RWPE1 (cell line): ENCODE results near the gene TXNRD2.

Source experiments
- CTCF ChIA-PET: fragments of 350-600 bp; sonication (Branson Sonifier 250); formaldehyde crosslinking; extraction: SDS; loops from one replicate; lab custom pipeline; 2021; lab: Yijun Ruan, JAX
- POLR2A ChIA-PET: fragments of 400-600 bp; formaldehyde crosslinking; extraction: SDS; loops from one replicate; lab custom pipeline; 2020; ENCODE audit warnings: antibody characterized with exemption; ENCODE audit not compliant: low non-redundant PET; lab: Yijun Ruan, JAX
- DNase-seq: peaks from one replicate; pipeline ENCODE4 v3.0.0; 2012; ENCODE audit warnings: low spot score
- H3K27ac ChIP-seq: fragments of 450-650 bp; 2 replicates; pipeline ENCODE4 v1.5.1; 2017
- CTCF ChIP-seq: fragments of 450-650 bp; conservative IDR thresholded peaks from 2 replicates; pipeline ENCODE4 v1.5.1; 2017; ENCODE audit warnings: low read depth, mild to moderate bottlenecking

Gene TXNRD2

GRCh38 chr22:19916006-19916405, 25.6 kb downstream of the TXNRD2 start:
- ChIA-PET POLR2A (no interaction called here), CTCF (no interaction called here)
- peak overlapping the region; percentile 5; the same call in 1 of the 2 replicates for H3K27ac ChIP-seq
- TF ChIP-seq CTCF = no peak
- DNase-seq = no peak

- no peak for DNase-seq
- ChIA-PET POLR2A (no interaction called here), CTCF (no interaction called here)
- no peak for TF ChIP-seq CTCF
- H3K27ac ChIP-seq = peak overlapping the region; percentile 5; the same call in 1 of the 2 replicates
Measured at GRCh38 chr22:19915287-19915954, 26.2 kb downstream of the TXNRD2 start.

- TF ChIP-seq CTCF = no peak
- CTCF ChIA-PET = interaction anchor here (0.6 to 0.8 kb wide), 2 partner anchors 34 to 184 kb away, joined by 3 read pairs; no protein-coding TSS in a partner anchor
Measured at GRCh38 chr22:19914201-19914943, 27.2 kb downstream of the TXNRD2 start.

GRCh38 chr22:19913337-19913936, 28.2 kb downstream of the TXNRD2 start:
- TF ChIP-seq CTCF = no peak
- no peak for DNase-seq
- H3K27ac ChIP-seq = peak overlapping the region; percentile 56
- ChIA-PET CTCF (interaction anchor here (0.6 to 0.8 kb wide), 3 partner anchors 35 to 183 kb away, joined by 3 read pairs; no protein-coding TSS in a partner anchor), POLR2A (interaction anchor here (0.6 kb wide), 1 partner anchor 169 kb away, joined by 3 read pairs; no protein-coding TSS in a partner anchor)

More at GRCh38 chr22:19914201-19914943, 27.2 kb downstream of the TXNRD2 start:
- DNase-seq = no peak
- POLR2A ChIA-PET = no interaction called here
- H3K27ac ChIP-seq = no peak overlapping the region

- ChIA-PET CTCF (interaction anchor here (2.8 kb wide), 1 partner anchor 181 kb away, joined by 39 read pairs; no protein-coding TSS in a partner anchor), POLR2A (no interaction called here)
- TF ChIP-seq CTCF = no peak
- H3K27ac ChIP-seq = peak overlapping the region; percentile 56
- no peak for DNase-seq
Measured at GRCh38 chr22:19912271-19912999, 29.2 kb downstream of the TXNRD2 start.
